HEK293T (cell line): ENCODE measurements around the gene CTCFL.

Experiments
- FOXA1 ChIP-seq: fragments of 450-650 bp; IDR thresholded peaks from 2 replicates; pipeline ENCODE4 v1.6.1; 2016; ENCODE audit warnings: mild to moderate bottlenecking
- FOXM1 ChIP-seq: fragments of 450-650 bp; IDR thresholded peaks from 2 replicates; pipeline ENCODE4 v1.6.1; 2017; ENCODE audit warnings: mild to moderate bottlenecking, borderline replicate concordance
- SP1 ChIP-seq: fragments of 450-650 bp; IDR thresholded peaks from 2 replicates; pipeline ENCODE4 v1.6.1; 2017
- SUZ12 ChIP-seq: fragments of 450-650 bp; IDR thresholded peaks from 2 replicates; pipeline ENCODE4 v1.6.1; 2016; ENCODE audit warnings: mild to moderate bottlenecking
- TARDBP ChIP-seq: fragments of 450-650 bp; IDR thresholded peaks from 2 replicates; pipeline ENCODE4 v1.6.1; 2016
- ZNF384 ChIP-seq: fragments of 450-650 bp; IDR thresholded peaks from 2 replicates; pipeline ENCODE4 v1.6.1; 2016
- TF ChIP-seq, protein P1 (sequence below): fragments of 450-650 bp; IDR thresholded peaks from 2 replicates; pipeline ENCODE4 v1.6.1; 2016

DNA sequence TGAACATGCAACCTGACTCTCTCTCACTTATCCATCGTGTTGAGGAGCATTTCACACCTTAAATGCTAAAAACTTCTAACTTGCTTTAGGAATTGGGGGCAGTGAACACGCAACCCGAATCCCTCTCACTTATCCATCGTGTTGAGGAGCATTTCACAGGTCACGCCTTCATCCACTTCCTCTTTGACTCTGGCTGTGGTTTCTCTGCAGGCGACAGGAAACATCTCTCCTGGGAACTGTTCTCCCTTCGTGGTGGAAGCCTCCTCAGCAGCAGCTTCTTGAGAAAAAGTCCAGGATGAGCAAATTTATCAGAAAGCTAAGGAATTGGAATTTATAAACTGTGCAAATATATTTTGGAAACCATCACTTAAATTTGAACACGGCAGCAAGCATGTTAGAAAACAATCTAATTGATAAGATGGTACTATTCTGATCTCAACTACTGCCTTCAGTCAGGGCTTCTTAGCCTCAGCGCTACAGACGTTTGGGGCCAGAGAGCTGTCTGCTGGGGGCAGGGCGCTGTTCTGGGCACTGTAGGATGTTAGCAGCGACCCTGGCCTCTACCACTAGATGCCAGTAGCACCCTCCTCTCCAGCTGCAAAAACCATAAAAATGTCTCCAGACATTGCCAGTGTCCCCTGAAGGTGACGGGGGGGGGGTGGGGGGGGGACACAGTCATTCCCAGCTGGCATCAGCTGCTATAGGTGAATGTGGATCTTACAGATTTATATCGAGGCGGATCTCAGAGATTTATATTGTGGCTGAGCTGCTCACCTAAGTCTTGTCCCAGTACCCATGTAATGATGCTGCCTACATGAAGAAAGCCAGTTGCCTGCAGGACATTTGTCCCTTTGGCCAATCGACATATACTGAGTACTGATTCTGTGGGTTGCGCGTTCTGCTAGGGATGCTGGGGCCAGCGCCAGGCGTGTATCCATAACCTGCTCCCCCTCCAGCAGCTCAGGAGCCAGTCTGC is 26.2 kb downstream of the CTCFL start:
- TF ChIP-seq SP1: no peak
- TF ChIP-seq SUZ12: no peak
- no peak for TF ChIP-seq TARDBP
- TF ChIP-seq ZNF384: no peak
- TF ChIP-seq, protein P1, sequence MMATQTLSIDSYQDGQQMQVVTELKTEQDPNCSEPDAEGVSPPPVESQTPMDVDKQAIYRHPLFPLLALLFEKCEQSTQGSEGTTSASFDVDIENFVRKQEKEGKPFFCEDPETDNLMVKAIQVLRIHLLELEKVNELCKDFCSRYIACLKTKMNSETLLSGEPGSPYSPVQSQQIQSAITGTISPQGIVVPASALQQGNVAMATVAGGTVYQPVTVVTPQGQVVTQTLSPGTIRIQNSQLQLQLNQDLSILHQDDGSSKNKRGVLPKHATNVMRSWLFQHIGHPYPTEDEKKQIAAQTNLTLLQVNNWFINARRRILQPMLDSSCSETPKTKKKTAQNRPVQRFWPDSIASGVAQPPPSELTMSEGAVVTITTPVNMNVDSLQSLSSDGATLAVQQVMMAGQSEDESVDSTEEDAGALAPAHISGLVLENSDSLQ: no peak
- TF ChIP-seq FOXM1: no peak
- TF ChIP-seq FOXA1: no peak
